Measurements from ENCODE around the gene YEATS2. TPM values are rescaled to one million over a fixed set of nuclear protein-coding genes. Genes with fewer than 3 reads are reported as not detected.
"Not testable (repeated sequence)": the region's sequence is repeated elsewhere in the genome, so short reads cannot be mapped to it uniquely, and the experiment has no call there.

The YEATS2 gene
- total RNA-seq, 1 experiment from 2014 or later = 29.2 TPM

GRCh38 chr3:183775781-183776180, 78.2 kb downstream of the YEATS2 start:
- DNase-seq (ENCODE audit: low read depth) = no peak

- not testable (repeated sequence) for DNase-seq (ENCODE audit: low read depth)
These were observed 78.9 kb downstream of the YEATS2 start for GRCh38 chr3:183776451-183776850.

GRCh38 chr3:183777016-183777618, 79.5 kb downstream of the YEATS2 start:
- DNase-seq (ENCODE audit: low read depth) = no peak

- no peak for DNase-seq (ENCODE audit: low read depth)
These were observed 82.4 kb downstream of the YEATS2 start for GRCh38 chr3:183779896-183780465.

- no peak for DNase-seq (ENCODE audit: low read depth)
These were observed 83.6 kb downstream of the YEATS2 start for GRCh38 chr3:183781246-183781645.

- no peak for DNase-seq (ENCODE audit: low read depth)
These were observed 85.1 kb downstream of the YEATS2 start for GRCh38 chr3:183782576-183783276.

- DNase-seq (ENCODE audit: low read depth) = not testable (repeated sequence)
These were observed 86.9 kb downstream of the YEATS2 start for GRCh38 chr3:183784503-183784902.

GRCh38 chr3:183789826-183790225, 92.2 kb downstream of the YEATS2 start:
- DNase-seq (ENCODE audit: low read depth) = no peak

GRCh38 chr3:183790700-183791099, 93.1 kb downstream of the YEATS2 start:
- no peak for DNase-seq (ENCODE audit: low read depth)

- DNase-seq (ENCODE audit: low read depth) = no peak
These were observed 95.4 kb downstream of the YEATS2 start for GRCh38 chr3:183792976-183793375.

GRCh38 chr3:183794452-183794851, 96.9 kb downstream of the YEATS2 start:
- DNase-seq (ENCODE audit: low read depth) = no peak

- DNase-seq (ENCODE audit: low read depth) = no peak
These were observed 98.8 kb downstream of the YEATS2 start for GRCh38 chr3:183796372-183796771.

- DNase-seq (ENCODE audit: low read depth) = no peak
These were observed 100.4 kb downstream of the YEATS2 start for GRCh38 chr3:183797996-183798395.

- no peak for DNase-seq (ENCODE audit: low read depth)
These were observed 101.9 kb downstream of the YEATS2 start for GRCh38 chr3:183799461-183799860.

- no peak for DNase-seq (ENCODE audit: low read depth)
These were observed 102.8 kb downstream of the YEATS2 start for GRCh38 chr3:183800243-183800863.

GRCh38 chr3:183801601-183802000, 104.0 kb downstream of the YEATS2 start:
- no peak for DNase-seq (ENCODE audit: low read depth)

- no peak for DNase-seq (ENCODE audit: low read depth)
These were observed 105.4 kb downstream of the YEATS2 start for GRCh38 chr3:183802989-183803388.

- no peak for DNase-seq (ENCODE audit: low read depth)
These were observed 109.7 kb downstream of the YEATS2 start for GRCh38 chr3:183807209-183807728.

GRCh38 chr3:183807881-183808280, 110.3 kb downstream of the YEATS2 start:
- no peak for DNase-seq (ENCODE audit: low read depth)

- no peak for DNase-seq (ENCODE audit: low read depth)
These were observed 110.8 kb downstream of the YEATS2 start for GRCh38 chr3:183808355-183808754.

- DNase-seq (ENCODE audit: low read depth) = no peak
These were observed 111.7 kb downstream of the YEATS2 start for GRCh38 chr3:183809270-183809669.

All from LHCN-M2 (cell line).